ENCODE results near the gene OLFM1. TPM values are rescaled to one million over a fixed set of nuclear protein-coding genes. Genes with fewer than 3 reads are reported as not detected.

OLFM1 gene
- total RNA-seq (2011; cell fraction: chromatin; rRNA removed; ENCODE audit: low replicate concordance) = not detected in 2 replicates
- not detected in 2 replicates for total RNA-seq (2011; cell fraction: nucleolus; rRNA removed)
- not detected in 2 replicates for total RNA-seq (2011; cell fraction: nucleoplasm; rRNA removed)
- total RNA-seq (2014; rRNA removed) (not detected in 2 replicates), total RNA-seq (2014; rRNA removed; fragmentation: Illumina TruSeq; extraction: Trizol) (not detected in 2 replicates), total RNA-seq (2015; rRNA removed; fragmentation: Illumina TruSeq; extraction: Trizol) (not detected in 2 replicates), total RNA-seq (2021) (not detected in 2 replicates), polyA plus RNA-seq (2011; rRNA removed) (not detected in 2 replicates), polyA plus RNA-seq (2014; fragmentation: Illumina TruSeq; extraction: Trizol) (not detected in 2 replicates), polyA plus RNA-seq (2014; fragmentation: Nextera tagmentation; extraction: Ambion mirVana) (not detected), polyA plus RNA-seq (2014; rRNA removed) (not detected in 2 replicates), polyA minus RNA-seq (2011; rRNA and poly(A)+ RNA removed) (not detected in 2 replicates), Bru-seq, nascent RNA (not detected), BruChase-seq, experiment 1, labeled RNA remaining after a 2-hour chase (not detected), BruChase-seq, experiment 2, labeled RNA remaining after a 6-hour chase (not detected)
- polyA plus RNA-seq (2011; cell fraction: cytosol; rRNA removed) = not detected in 2 replicates
- not detected in 2 replicates for polyA plus RNA-seq (2011; cell fraction: nucleus; rRNA removed)
- not detected in 2 replicates for polyA plus RNA-seq (2012)
- not detected in 2 replicates for polyA minus RNA-seq (2011; cell fraction: cytosol; rRNA and poly(A)+ RNA removed)
- polyA minus RNA-seq (2011; cell fraction: nucleus; rRNA and poly(A)+ RNA removed) = not detected in 2 replicates
- long read RNA-seq, experiment 1 = 0 reads
- long read RNA-seq, experiment 2 = 0 reads
- long read RNA-seq, experiment 3 = 0 reads

- BruUV-seq (replicated peaks) = no TSS peak
- Histone ChIP-seq H3K9ac (ENCODE audit: insufficient read depth in 1 of 2, low read depth in 2 of 2, low read length in 2 of 2) (no peak within 1 kb of the TSS), H3K4me3 (no peak within 1 kb of the TSS), H3K36me3 (ENCODE audit: control insufficient read depth, insufficient read depth, low read length) (no peaks in the 10 kb centered on the region), H3K9me1 (ENCODE audit: control insufficient read depth, insufficient read depth, low read length) (no peaks in the 10 kb centered on the region), H2AFZ (ENCODE audit: low read depth, low read length) (no peak within 1 kb of the TSS), H3K27ac (ENCODE audit: extremely low read depth, low read depth, low read length) (no peak within 1 kb of the TSS), H3K79me2 (ENCODE audit: control insufficient read depth, insufficient read depth, low read length) (no peaks in the 10 kb centered on the region), H3K4me2 (ENCODE audit: insufficient read depth, low read length) (no peak within 1 kb of the TSS), H3K4me1 (replicated peaks in 1 of 2; ENCODE audit: control insufficient read depth in 2 of 2, insufficient read depth in 2 of 2, low read length in 2 of 2) (peaks cover 0 to 13% of the 10 kb centered on the region in 2 experiments; a peak in 2 of 5 replicates), H3K9me3 (replicated peaks; ENCODE audit: control insufficient read depth, insufficient read depth, low read depth, low read length) (no peaks in the 10 kb centered on the region), H3K27me3 (ENCODE audit: control insufficient read depth in 2 of 2, insufficient read depth in 2 of 2, low read length in 2 of 2) (peaks cover 2 to 22% of the 10 kb centered on the region in 2 experiments; a peak in 2 of 5 replicates), H4K20me1 (replicated peaks; ENCODE audit: control insufficient read depth, insufficient read depth, low read length) (peaks cover 4% of the 10 kb centered on the region; the same call in 1 of the 2 replicates)
- TF ChIP-seq RAD21 (CRISPR knock-in tag; conservative IDR thresholded peaks at IDR 0.05 in 1 of 2, IDR thresholded peaks at IDR 0.05 in 1 of 2) (peak in 1 of 2 experiments; percentile 21; a peak in 2 of 4 replicates), CTCF (IDR thresholded peaks at IDR 0.05 in 2 of 3, conservative IDR thresholded peaks at IDR 0.05 in 1 of 3; ENCODE audit: insufficient read depth in 2 of 3, low read depth in 1 of 3, low read length in 3 of 3) (peak; percentile 39 to 64 (median 50); a peak in 5 of 6 replicates), SMC3 (conservative IDR thresholded peaks at IDR 0.05; ENCODE audit: insufficient read depth, low read depth, low read length) (0 out of 2 replicates have a peak, but pooled peaks have one; percentile 26), REST (IDR thresholded peaks at IDR 0.05; ENCODE audit: borderline replicate concordance) (peak; percentile 66), REST (CRISPR knock-in tag; IDR thresholded peaks at IDR 0.05; ENCODE audit: low read depth) (no peak), MAFK (IDR thresholded peaks at IDR 0.05; ENCODE audit: low read length) (no peak)
- WGBS (ENCODE audit: insufficient coverage, low coverage, missing lambda C conversion rate) = no CpG with 5 or more reads among the region's 40 CpGs
- CTCF ChIA-PET (ENCODE audit: low intra/inter-chr PET ratio) = interaction anchor here (0.6 to 2.8 kb wide), 3 partner anchors 143 to 325 kb away, joined by 3 to 33 read pairs (median 5); no protein-coding TSS in a partner anchor
- in situ Hi-C loops (cut with MboI) = loop anchor here (5.0 kb wide), 2 partner anchors 255 to 325 kb away; no protein-coding TSS in a partner anchor
- POLR2A ChIA-PET = no interaction called here
- no peak for FAIRE-seq
- peak; percentile 85 for ATAC-seq
- DNase-seq (ENCODE audit: extremely low read depth in 1 of 4, low spot score in 3 of 4) = peak; percentile 47 to 68 (median 62)
- intact Hi-C loops (cut with micrococcal nuclease) = loop anchor here (2.0 kb wide), 2 partner anchors 257 to 325 kb away; no protein-coding TSS in a partner anchor
Observed at GRCh38 chr9:135087489-135087792, at the start of gene OLFM1. Gene OLFM1 (plus strand): TSS chr9:135087668. CDS start chr9:135087990, 322 bp downstream.

All from K562 (cell line).